NCI-H82 treated with DMSO at 0.1 percent for 48 hours (cell line): ENCODE measurements around the gene RIMBP2.
A peak's percentile ranks its signal among the peaks of the same experiment; 100 is the strongest.

ENCODE experiments used
- DNase-seq: peaks from one replicate; lab custom pipeline; 2025; ENCODE audit not compliant: unreplicated experiment; lab: John Stamatoyannopoulos, UW

Gene RIMBP2

DNA sequence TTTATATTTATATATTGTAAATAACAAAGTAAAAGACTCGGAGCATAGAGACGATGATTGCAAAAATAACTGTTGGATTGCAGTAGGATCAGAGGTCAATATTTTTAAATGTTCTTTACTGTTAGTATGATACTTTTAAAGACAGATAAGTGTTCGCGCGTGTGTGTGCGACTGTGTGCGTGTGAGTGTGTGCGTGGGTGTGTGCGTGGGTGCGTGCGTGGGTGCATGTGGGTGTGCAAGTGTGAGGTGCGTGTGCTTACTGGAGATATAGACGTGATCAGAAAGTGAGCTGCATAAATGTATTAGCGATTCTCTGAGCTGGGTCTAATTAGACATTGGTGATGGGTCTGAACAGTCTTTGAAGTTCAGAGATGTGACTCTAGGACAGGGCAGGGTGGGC lies 142.9 kb downstream of the RIMBP2 start:
- no peak for DNase-seq

GRCh38 chr12:130572553-130572952 lies 143.5 kb downstream of the RIMBP2 start:
- peak; percentile 12 for DNase-seq

- DNase-seq = no peak
Observed at GRCh38 chr12:130571734-130572133, 144.4 kb downstream of the RIMBP2 start.

DNA sequence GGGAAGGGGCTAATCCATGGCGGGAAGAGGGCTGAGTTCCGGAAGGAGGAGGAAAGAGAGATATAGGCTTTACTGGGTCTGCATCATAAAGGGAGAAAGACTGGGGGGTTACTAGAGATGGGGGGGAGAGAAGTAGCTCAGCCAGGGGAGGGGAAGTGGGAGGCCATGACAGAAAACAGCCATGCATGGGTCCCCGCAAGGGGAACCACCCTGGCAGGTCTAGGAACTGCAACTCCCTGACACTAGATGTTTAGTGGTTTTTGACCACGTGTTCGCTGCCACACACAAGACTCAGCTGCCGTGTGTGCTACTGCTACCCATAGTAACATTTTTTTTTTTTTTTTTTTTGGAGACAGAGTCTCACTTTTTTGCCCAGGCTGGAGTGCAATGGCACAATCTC lies 145.0 kb downstream of the RIMBP2 start:
- DNase-seq = no peak

GRCh38 chr12:130569521-130569920 lies 146.6 kb downstream of the RIMBP2 start:
- DNase-seq = no peak

DNA sequence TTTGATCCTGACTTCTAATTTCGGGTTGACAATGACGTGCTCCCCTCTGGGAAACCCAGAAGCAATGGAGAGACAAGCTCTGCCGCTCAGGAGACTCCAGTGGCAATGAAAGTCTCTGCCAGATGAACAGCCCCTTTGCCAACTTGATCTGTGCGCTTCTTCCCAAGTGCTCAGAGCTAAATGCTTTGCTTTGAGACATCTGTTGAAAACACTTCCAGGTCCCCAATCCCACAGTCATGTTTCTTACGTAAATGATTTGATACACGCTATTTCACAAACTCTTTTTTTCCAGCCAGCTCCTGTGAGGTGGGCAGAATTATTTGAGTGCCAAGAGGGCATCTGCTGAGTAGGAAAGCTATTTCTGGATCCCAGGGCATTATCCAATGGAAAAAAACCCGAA lies 147.6 kb downstream of the RIMBP2 start:
- DNase-seq = no peak

DNA sequence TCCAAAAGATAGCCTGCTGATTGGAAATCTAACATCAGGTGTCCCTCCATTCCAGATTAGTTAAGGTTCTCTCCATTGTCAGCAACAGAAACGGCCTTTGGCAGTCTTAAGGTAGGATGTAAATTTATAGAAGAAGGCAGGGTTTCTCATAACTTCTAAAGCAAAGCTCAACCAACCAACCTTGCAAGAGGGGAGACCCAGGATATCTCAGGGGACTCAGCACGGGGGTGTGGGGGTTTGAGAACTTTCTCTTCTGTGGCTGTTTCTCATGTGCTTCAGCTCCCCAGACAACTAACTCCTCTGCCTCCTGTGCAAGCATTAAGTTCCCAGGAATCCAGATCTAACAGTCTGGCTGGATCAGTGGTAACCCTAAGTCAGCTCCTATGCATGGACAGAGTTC lies 148.1 kb downstream of the RIMBP2 start:
- DNase-seq = no peak

- no peak for DNase-seq
Observed at GRCh38 chr12:130566446-130567155, 149.5 kb downstream of the RIMBP2 start.

- no peak for DNase-seq
Observed at GRCh38 chr12:130565189-130565588, 150.9 kb downstream of the RIMBP2 start.

DNA sequence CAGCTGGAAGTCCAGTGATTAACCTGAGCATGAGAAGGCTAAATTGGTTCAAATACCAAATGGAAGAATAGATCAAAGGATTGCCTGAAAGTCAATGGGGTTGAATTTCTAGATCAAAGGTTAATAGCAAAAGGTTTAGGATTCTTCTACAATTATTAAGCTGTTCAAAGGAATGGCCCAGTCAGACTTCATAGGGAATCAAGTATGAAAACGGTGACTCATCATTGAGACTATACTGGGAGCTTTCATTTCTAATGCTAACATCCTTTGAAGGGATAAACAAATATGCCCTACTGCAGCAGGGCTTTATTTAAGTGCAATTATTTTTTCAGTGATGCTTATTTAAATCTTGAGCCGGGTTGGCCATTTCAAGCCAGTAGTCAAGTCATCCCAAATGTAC lies 152.8 kb downstream of the RIMBP2 start:
- no peak for DNase-seq

- no peak for DNase-seq
Observed at GRCh38 chr12:130562716-130563115, 153.4 kb downstream of the RIMBP2 start.

DNA sequence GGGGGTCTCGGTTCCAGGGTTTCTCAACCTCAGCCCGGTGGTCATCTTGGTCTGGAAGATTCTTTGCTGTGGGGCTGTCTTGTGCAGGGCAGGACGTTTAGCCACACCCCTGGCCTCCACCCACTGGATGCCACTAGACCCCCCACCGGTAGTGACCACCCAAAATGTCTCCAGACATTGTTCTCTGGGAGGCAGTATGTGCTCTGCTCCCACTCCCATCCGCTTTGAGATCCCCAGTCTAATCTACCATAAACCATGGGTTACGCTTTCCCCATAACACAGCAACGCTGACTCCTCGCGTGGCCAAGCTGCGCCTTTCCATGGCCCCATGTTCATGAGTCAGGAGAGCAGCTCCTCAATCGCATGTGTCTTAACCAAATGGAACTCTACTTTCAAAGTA lies 155.8 kb downstream of the RIMBP2 start:
- DNase-seq = no peak

GRCh38 chr12:130559806-130560205 lies 156.3 kb downstream of the RIMBP2 start:
- no peak for DNase-seq

DNA sequence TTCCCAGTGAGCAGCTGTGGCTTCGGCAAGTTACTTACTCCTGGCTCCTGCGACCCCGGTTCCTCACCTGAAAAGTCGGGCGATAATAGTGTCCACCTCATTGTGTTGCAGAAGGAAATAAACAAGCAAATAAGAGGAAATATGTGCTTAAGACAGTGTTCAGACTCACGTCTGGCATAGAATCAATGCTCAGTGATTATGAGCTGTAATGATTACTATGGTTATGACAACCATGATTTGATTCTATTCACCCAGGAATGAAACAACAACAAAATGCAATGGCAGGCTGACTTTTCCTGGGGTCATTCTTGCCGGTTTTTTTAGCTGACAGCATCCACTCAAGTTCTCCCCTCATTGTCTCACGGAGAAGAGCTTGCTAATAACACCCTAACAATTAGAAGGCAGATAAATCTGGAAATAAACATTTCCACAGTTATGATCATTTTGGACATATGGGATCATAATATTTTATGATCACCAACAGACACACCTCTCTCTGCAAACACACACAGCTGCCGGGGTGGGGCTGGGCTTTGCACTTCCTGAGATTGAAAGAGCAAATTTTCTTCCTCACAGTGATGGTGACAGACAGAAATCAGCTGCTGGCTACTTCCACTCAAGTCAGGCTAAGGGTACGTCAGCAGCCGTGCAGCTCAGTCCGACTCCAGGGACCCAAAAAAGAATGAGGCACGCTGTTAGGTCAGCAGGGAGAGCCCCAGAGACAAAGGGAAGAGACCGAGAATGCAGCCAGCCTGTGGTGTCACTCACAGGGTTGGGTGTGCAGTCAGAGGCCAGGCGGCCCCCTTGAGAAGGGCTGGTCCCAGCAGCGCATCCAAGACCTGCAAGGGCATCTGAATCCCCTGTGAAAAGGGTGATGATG lies 158.0 kb downstream of the RIMBP2 start:
- no peak for DNase-seq

DNA sequence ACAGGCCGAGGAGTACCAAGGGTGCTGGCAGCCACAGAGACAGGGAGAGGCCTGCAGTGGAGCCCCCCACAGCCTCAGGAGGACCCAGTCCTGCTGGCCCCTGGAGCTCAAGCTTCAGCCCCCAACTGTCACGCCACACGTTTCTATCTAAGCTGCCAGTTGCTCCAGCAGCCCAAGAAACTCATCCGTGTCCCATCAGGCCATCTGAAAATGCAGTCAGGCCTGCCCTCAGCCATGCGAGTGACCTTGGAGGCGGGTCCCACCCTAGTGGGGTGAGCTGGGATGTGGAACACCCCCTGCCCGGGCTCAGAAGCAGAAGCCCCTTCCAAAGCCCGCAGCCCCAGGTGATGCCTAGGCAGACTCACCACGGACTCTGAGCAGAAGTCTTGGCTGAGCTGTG lies 158.9 kb downstream of the RIMBP2 start:
- no peak for DNase-seq

DNA sequence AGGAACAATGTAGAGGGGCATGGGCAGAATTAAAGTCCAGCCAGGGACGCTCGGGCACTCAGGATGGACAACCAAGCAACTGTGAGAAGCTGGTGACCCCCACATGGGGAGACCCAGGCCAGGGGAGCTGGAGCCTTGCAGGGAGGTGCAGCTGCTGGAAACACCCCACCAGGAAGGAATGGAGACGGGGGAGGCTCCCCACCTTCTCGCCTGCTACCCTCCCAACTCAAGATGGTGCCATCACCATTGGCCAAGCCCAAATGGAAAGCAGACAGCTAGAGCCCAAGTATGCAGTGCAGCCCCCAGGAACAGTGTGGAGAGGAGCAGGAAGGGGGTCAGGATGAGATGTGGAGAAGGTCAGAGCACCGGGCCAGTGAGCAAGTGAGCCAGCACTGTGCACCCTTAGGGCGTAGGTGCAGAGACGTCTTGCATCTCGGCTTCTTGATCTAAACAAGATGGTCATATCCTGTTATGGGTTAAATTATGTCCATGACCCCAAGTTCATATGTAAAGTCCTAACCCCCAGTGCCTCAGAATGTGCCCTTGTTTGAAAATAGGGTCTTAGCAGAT lies 159.5 kb downstream of the RIMBP2 start:
- no peak for DNase-seq

GRCh38 chr12:130555628-130556485 lies 160.2 kb downstream of the RIMBP2 start:
- DNase-seq = no peak

DNA sequence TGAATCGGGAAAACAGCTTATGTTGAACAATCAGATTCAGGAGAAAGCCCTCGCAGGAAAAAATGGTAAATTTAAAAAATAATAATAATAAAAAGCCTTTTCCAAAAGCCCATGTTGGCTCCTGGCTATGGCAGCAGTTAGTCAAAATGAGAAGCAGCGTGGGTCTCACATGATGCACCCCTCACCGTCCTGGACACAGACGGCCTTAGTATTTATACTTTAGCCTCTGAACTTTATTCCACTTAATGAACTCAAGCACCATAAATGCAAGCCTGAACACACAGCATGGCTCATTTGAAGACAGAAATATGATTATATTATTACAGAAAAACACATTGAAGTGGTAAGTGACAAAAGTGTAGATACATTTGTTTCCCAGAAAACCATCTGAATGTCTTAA lies 160.9 kb downstream of the RIMBP2 start:
- DNase-seq = no peak

DNA sequence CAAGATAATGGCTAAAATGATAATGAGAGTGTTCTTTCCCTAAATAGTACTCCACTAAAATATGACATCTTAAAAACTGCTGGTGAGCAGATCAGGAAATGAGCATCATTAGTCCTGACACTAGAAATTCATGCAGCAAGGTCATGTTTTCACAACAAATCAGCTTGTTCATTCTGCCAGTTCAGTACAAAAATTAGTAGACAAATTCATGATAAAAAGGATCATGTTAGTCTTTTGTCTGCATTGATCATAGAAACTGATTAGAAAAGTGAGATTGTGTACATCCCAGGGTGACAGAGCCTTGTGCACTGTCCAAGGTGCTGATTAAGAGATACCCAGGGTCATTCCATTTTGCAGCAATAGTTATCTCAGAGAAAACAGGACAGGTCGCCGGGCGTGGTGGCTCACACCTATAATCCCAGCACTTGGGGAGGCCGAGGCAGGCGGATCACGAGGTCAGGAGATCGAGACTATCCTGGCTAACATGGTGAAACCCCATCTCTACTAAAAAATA lies 163.6 kb downstream of the RIMBP2 start:
- no peak for DNase-seq

DNA sequence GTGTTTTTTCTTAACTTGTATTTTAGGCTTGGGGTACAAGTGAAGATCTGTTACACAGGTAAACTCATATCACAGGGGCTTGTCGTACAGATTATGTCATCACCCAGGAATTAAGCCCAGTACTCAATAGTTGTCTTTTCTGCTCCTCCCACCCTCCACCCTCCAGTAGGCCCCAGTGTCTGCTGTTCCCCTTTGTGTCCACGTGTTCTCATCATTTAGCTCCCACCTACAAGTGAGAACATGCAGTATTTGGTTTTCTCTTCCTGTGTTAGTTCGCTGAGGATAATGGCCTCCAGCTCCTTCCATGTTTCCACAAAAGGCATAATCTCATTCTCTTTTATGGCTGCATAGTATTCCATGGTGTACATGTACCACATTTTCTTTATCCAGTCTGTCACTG lies 166.7 kb downstream of the RIMBP2 start:
- no peak for DNase-seq
